ENCODE measurements around the gene TMEM200C.

The TMEM200C gene

DNA sequence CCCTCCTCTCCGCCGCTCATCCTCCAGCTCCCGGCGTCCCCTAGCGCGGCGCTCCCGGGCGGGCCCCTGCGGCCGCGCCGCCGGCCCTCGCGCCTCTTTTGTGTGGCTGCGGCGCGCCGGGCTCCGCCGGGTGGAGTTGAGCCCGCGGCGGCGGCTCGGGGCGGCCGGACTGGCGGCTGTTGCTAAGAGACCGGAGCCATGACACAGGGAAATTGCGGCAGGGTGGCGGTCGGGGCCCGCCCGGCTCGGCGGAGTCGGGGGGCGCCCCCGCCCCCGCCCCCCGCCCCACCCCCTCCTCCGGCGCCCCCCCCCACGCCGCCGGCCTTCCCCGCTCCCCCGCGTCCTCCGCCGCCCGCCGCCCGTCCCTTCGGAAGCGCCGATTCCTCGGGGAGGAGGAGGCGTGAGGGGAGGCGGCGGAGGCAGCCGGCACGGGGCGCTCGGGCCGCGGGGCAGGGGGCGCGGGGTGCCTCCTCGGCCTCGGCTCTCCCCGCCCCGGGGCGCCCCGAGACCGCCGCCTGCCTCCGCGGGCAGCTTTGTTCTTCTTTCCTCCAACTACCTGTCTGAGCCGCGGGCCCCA, at the start of gene TMEM200C:
TMEM200C (minus strand) TSS at position 224 of the 577 bp plus-strand sequence. CDS start 3,459 bp downstream, outside the sequence.
- TF ChIP-seq YY1 (IDR thresholded peaks at IDR 0.05; ENCODE audit: low read depth), result no peak
- no peak for TF ChIP-seq ZBTB7A (IDR thresholded peaks at IDR 0.05; ENCODE audit: low read depth)
- TF ChIP-seq, protein P1, sequence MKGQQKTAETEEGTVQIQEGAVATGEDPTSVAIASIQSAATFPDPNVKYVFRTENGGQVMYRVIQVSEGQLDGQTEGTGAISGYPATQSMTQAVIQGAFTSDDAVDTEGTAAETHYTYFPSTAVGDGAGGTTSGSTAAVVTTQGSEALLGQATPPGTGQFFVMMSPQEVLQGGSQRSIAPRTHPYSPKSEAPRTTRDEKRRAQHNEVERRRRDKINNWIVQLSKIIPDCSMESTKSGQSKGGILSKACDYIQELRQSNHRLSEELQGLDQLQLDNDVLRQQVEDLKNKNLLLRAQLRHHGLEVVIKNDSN (IDR thresholded peaks at IDR 0.05), result no peak
- no peak for TF ChIP-seq TAF1 (IDR thresholded peaks at IDR 0.05; ENCODE audit: low read depth)
- TF ChIP-seq TCF12 (IDR thresholded peaks at IDR 0.05; ENCODE audit: low read depth), result no peak
- no peak for TF ChIP-seq NFIC (IDR thresholded peaks at IDR 0.05)
- no peak for TF ChIP-seq CREB1 (IDR thresholded peaks at IDR 0.05; ENCODE audit: low read depth)
- TF ChIP-seq EGR1 (IDR thresholded peaks at IDR 0.05), result no peak
- no peak for TF ChIP-seq FOXM1 (IDR thresholded peaks at IDR 0.05; ENCODE audit: borderline replicate concordance, low read depth)
- TF ChIP-seq RAD21 (IDR thresholded peaks at IDR 0.05; ENCODE audit: low read depth), result no peak
- TF ChIP-seq EP300 (IDR thresholded peaks at IDR 0.05; ENCODE audit: borderline replicate concordance), result no peak
- TF ChIP-seq, protein P2, sequence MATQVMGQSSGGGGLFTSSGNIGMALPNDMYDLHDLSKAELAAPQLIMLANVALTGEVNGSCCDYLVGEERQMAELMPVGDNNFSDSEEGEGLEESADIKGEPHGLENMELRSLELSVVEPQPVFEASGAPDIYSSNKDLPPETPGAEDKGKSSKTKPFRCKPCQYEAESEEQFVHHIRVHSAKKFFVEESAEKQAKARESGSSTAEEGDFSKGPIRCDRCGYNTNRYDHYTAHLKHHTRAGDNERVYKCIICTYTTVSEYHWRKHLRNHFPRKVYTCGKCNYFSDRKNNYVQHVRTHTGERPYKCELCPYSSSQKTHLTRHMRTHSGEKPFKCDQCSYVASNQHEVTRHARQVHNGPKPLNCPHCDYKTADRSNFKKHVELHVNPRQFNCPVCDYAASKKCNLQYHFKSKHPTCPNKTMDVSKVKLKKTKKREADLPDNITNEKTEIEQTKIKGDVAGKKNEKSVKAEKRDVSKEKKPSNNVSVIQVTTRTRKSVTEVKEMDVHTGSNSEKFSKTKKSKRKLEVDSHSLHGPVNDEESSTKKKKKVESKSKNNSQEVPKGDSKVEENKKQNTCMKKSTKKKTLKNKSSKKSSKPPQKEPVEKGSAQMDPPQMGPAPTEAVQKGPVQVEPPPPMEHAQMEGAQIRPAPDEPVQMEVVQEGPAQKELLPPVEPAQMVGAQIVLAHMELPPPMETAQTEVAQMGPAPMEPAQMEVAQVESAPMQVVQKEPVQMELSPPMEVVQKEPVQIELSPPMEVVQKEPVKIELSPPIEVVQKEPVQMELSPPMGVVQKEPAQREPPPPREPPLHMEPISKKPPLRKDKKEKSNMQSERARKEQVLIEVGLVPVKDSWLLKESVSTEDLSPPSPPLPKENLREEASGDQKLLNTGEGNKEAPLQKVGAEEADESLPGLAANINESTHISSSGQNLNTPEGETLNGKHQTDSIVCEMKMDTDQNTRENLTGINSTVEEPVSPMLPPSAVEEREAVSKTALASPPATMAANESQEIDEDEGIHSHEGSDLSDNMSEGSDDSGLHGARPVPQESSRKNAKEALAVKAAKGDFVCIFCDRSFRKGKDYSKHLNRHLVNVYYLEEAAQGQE (IDR thresholded peaks at IDR 0.05; ENCODE audit: low read depth), result no peak
- TF ChIP-seq TEAD4 (IDR thresholded peaks at IDR 0.05), result no peak
- TF ChIP-seq, protein P3, sequence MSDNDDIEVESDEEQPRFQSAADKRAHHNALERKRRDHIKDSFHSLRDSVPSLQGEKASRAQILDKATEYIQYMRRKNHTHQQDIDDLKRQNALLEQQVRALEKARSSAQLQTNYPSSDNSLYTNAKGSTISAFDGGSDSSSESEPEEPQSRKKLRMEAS (IDR thresholded peaks at IDR 0.05), result no peak
- no peak for TF ChIP-seq CEBPB (IDR thresholded peaks at IDR 0.05)

DNA sequence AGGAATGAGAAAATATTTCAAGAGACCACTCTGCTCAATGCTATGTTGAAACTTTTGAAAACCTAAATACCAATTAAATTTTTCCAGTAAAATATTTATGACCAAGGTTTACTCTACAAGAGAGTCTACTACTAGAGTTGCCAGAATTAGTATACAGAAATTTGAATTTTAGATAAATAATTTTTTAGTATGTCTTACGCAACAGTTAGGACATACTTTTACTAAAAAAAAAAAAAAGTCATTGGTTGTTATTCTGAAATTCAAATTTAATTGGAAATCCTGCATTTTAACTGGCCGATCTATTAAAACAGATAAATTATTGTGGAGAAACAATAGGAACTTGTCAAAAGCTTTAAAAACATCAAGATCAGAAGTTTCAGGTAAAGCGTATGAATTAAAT, 49.1 kb upstream of the TMEM200C start:
- TF ChIP-seq, protein P1 (IDR thresholded peaks at IDR 0.05), result no peak
- TF ChIP-seq NFIC (IDR thresholded peaks at IDR 0.05) (no peak), RAD21 (IDR thresholded peaks at IDR 0.05; ENCODE audit: low read depth) (no peak), YY1 (IDR thresholded peaks at IDR 0.05; ENCODE audit: low read depth) (no peak), ZBTB7A (IDR thresholded peaks at IDR 0.05; ENCODE audit: low read depth) (no peak), TAF1 (IDR thresholded peaks at IDR 0.05; ENCODE audit: low read depth) (no peak), CEBPB (IDR thresholded peaks at IDR 0.05) (no peak), TEAD4 (IDR thresholded peaks at IDR 0.05) (no peak), EP300 (IDR thresholded peaks at IDR 0.05; ENCODE audit: borderline replicate concordance) (no peak), CREB1 (IDR thresholded peaks at IDR 0.05; ENCODE audit: low read depth) (no peak), TCF12 (IDR thresholded peaks at IDR 0.05; ENCODE audit: low read depth) (no peak), EGR1 (IDR thresholded peaks at IDR 0.05) (no peak), FOXM1 (IDR thresholded peaks at IDR 0.05; ENCODE audit: borderline replicate concordance, low read depth) (no peak)
- TF ChIP-seq, protein P2 (IDR thresholded peaks at IDR 0.05; ENCODE audit: low read depth), result no peak
- TF ChIP-seq, protein P3 (IDR thresholded peaks at IDR 0.05), result no peak

DNA sequence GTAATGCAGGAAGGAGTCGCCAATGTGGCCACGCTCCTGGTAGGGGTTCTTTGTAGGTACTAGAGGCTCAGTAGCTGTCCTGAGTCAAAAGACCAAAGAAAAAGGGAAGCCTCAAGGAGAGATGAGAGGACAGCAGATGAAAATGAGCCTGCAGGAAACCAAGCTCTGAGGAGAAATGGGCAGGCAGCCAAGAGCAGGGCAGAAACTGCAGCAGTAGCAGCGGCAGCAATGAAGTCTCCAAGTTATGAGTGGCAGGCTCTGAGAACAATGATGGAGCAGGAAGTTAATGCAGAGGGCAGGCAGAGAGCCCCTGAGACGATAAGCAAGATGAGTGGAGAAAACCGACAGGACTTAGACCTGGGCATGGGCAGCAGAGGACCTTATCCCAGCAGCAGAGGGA, 48.2 kb upstream of the TMEM200C start:
- no peak for TF ChIP-seq TEAD4 (IDR thresholded peaks at IDR 0.05)
- no peak for TF ChIP-seq NFIC (IDR thresholded peaks at IDR 0.05)
- no peak for TF ChIP-seq CREB1 (IDR thresholded peaks at IDR 0.05; ENCODE audit: low read depth)
- TF ChIP-seq, protein P3 (IDR thresholded peaks at IDR 0.05), result no peak
- TF ChIP-seq TAF1 (IDR thresholded peaks at IDR 0.05; ENCODE audit: low read depth), result no peak
- no peak for TF ChIP-seq CEBPB (IDR thresholded peaks at IDR 0.05)
- TF ChIP-seq, protein P2 (IDR thresholded peaks at IDR 0.05; ENCODE audit: low read depth), result no peak
- no peak for TF ChIP-seq ZBTB7A (IDR thresholded peaks at IDR 0.05; ENCODE audit: low read depth)
- no peak for TF ChIP-seq TCF12 (IDR thresholded peaks at IDR 0.05; ENCODE audit: low read depth)
- no peak for TF ChIP-seq YY1 (IDR thresholded peaks at IDR 0.05; ENCODE audit: low read depth)
- TF ChIP-seq, protein P1 (IDR thresholded peaks at IDR 0.05), result no peak
- no peak for TF ChIP-seq EGR1 (IDR thresholded peaks at IDR 0.05)
- TF ChIP-seq FOXM1 (IDR thresholded peaks at IDR 0.05; ENCODE audit: borderline replicate concordance, low read depth), result no peak
- no peak for TF ChIP-seq RAD21 (IDR thresholded peaks at IDR 0.05; ENCODE audit: low read depth)
- TF ChIP-seq EP300 (IDR thresholded peaks at IDR 0.05; ENCODE audit: borderline replicate concordance), result no peak
